Gastroesophageal sphincter (tissue), 4 donors: ENCODE results near the gene CLK3. TPM values are rescaled to one million over a fixed set of nuclear protein-coding genes. Genes with fewer than 3 reads are reported as not detected.
A peak's percentile ranks its signal among the peaks of the same experiment; 100 is the strongest.

Source experiments
- ATAC-seq: fragments of 150-250 bp; one replicate; pipeline ENCODE4 v1.9.1; 2016; ENCODE audit warnings: mild to moderate bottlenecking, moderate library complexity
- H3K27ac ChIP-seq, 4 donors: fragments of 200-600 bp; sonication (generic) in 3 of 4; 1 replicate in 3 of 4; 2 replicates in 1 of 4; pipeline ENCODE4 v1.5.1; 2016 to 2019
- H3K27me3 ChIP-seq: fragments of 200-600 bp; sonication (generic); one replicate; pipeline ENCODE4 v1.5.1; 2019
- H3K36me3 ChIP-seq, 2 donors: fragments of 200-600 bp; sonication (generic); one replicate each; pipeline ENCODE4 v1.5.1; 2019; ENCODE audit warnings: control low read depth in 1 of 2
- H3K4me1 ChIP-seq, 3 donors: fragments of 200-600 bp; sonication (generic); 1 replicate in 2 of 3; 2 replicates in 1 of 3; pipeline ENCODE4 v1.5.1; 2016 to 2019; ENCODE audit warnings: control low read depth in 2 of 3
- H3K4me3 ChIP-seq, 2 donors: fragments of 200-600 bp; sonication (generic); one replicate each; pipeline ENCODE4 v1.5.1; 2019; ENCODE audit warnings: mild to moderate bottlenecking in 1 of 2, moderate library complexity in 1 of 2
- H3K9me3 ChIP-seq, 3 donors: fragments of 200-600 bp; sonication (generic); one replicate each; pipeline ENCODE4 v1.5.1; 2017 to 2019; ENCODE audit warnings: control low read depth in 2 of 3
- CTCF ChIP-seq, 4 experiments: fragments of 200-600 bp in 2 of 4; fragments of 450-650 bp in 2 of 4; sonication (generic) in 1 of 4; IDR thresholded peaks; one replicate each; pipeline ENCODE4 v1.5.1; 2017 to 2019; ENCODE audit warnings: antibody characterized with exemption in 4 of 4, mild to moderate bottlenecking in 2 of 4, moderate library complexity in 2 of 4
- EP300 ChIP-seq: sonication (generic); formaldehyde crosslinking; IDR thresholded peaks from one replicate; pipeline ENCODE4 v1.6.1; 2017; ENCODE audit warnings: antibody characterized with exemption, mild to moderate bottlenecking
- POLR2A ChIP-seq, 2 donors: fragments of 450-650 bp; IDR thresholded peaks; one replicate each; pipeline ENCODE4 v1.6.1; 2017; ENCODE audit warnings: antibody characterized with exemption in 2 of 2, mild to moderate bottlenecking in 2 of 2, moderate library complexity in 1 of 2
- POLR2AphosphoS5 ChIP-seq: sonication (generic); formaldehyde crosslinking; IDR thresholded peaks from one replicate; pipeline ENCODE4 v1.6.1; 2017; ENCODE audit warnings: antibody characterized with exemption
- WGBS, 2 donors: methylation state at CpG; one replicate each; pipeline ENCODE4 v1.1.5; 2018; ENCODE audit warnings: low coverage in 1 of 2; 5-methylcytosine and 5-hydroxymethylcytosine counted together
- total RNA-seq, 4 donors: library from RNA; depleted of rRNA; stranded (reverse); fragments of >200 nt; gene quantifications; one replicate each; pipeline ENCODE4 v1.1.0, GENCODE V29; 2016

Gene CLK3
- total RNA-seq, 4 donors from 2014 or later: 62.8 to 108 (median 82.5) TPM

- ATAC-seq: peak; percentile 15
- H3K4me1 ChIP-seq: peaks cover 0 to 59% (median 28%) of the 10 kb centered on the region in 3 donors
- no peak overlapping the region for H3K27ac ChIP-seq
These were observed 5.3 kb downstream of the CLK3 start for GRCh38 chr15:74620636-74621545.

GRCh38 chr15:74621546-74621920, 5.9 kb downstream of the CLK3 start:
- Histone ChIP-seq H3K27ac (no peak overlapping the region), H3K4me3 (no peak overlapping the region), H3K36me3 (peaks cover 0 to 79% of the 10 kb centered on the region in 2 donors), H3K9me3 (no peaks in the 10 kb centered on the region), H3K4me1 (peaks cover 0 to 55% (median 27%) of the 10 kb centered on the region in 3 donors), H3K27me3 (no peaks in the 10 kb centered on the region)
- WGBS, 2 donors: 80 to 86% methylated on average over 4 to 11 of the region's 16 CpGs
- ATAC-seq: no peak
- no peak for TF ChIP-seq POLR2AphosphoS5
- TF ChIP-seq EP300: no peak
- TF ChIP-seq POLR2A (IDR thresholded peaks at IDR 0.05): no peak
- TF ChIP-seq CTCF (IDR thresholded peaks at IDR 0.05): no peak

More at GRCh38 chr15:74620636-74621545, 5.3 kb downstream of the CLK3 start:
- 80% methylated on average over 3 of the region's 23 CpGs; no CpG with 5 or more reads in 1 of the 2 donors for WGBS, 2 donors
- Histone ChIP-seq H3K4me3 (no peak overlapping the region), H3K27me3 (no peaks in the 10 kb centered on the region), H3K9me3 (no peaks in the 10 kb centered on the region), H3K36me3 (peaks cover 0 to 73% of the 10 kb centered on the region in 2 donors)
- TF ChIP-seq POLR2A (IDR thresholded peaks at IDR 0.05): no peak
- peak in 3 of 4 experiments; percentile 56 to 67 (median 61) for TF ChIP-seq CTCF (IDR thresholded peaks at IDR 0.05)
- TF ChIP-seq EP300: no peak
- no peak for TF ChIP-seq POLR2AphosphoS5

- H3K27me3 ChIP-seq: no peaks in the 10 kb centered on the region
- H3K9me3 ChIP-seq: no peaks in the 10 kb centered on the region
- 84 to 86% methylated on average over 10 to 12 of the region's 21 CpGs for WGBS, 2 donors
- no peak overlapping the region for H3K4me3 ChIP-seq
- H3K36me3 ChIP-seq: peaks cover 0 to 83% of the 10 kb centered on the region in 2 donors
- no peak for ATAC-seq
- H3K4me1 ChIP-seq: peaks cover 0 to 51% (median 23%) of the 10 kb centered on the region in 3 donors
- TF ChIP-seq POLR2AphosphoS5 (no peak), CTCF (IDR thresholded peaks at IDR 0.05) (no peak), EP300 (no peak), POLR2A (IDR thresholded peaks at IDR 0.05) (no peak)
- no peak overlapping the region for H3K27ac ChIP-seq
These were observed 6.3 kb downstream of the CLK3 start for GRCh38 chr15:74621936-74622335.

GRCh38 chr15:74622758-74623157, 7.1 kb downstream of the CLK3 start:
- Histone ChIP-seq H3K27me3 (no peaks in the 10 kb centered on the region), H3K4me1 (peaks cover 0 to 43% (median 15%) of the 10 kb centered on the region in 3 donors), H3K9me3 (no peaks in the 10 kb centered on the region), H3K27ac (no peak overlapping the region), H3K4me3 (no peak overlapping the region), H3K36me3 (peaks cover 0 to 92% of the 10 kb centered on the region in 2 donors)
- TF ChIP-seq POLR2AphosphoS5 (no peak), EP300 (no peak), CTCF (IDR thresholded peaks at IDR 0.05) (no peak), POLR2A (IDR thresholded peaks at IDR 0.05) (no peak)
- WGBS, 2 donors: no CpG with 5 or more reads among the region's 3 CpGs
- ATAC-seq: no peak
